ENCODE results near the gene DPH2.
A peak's percentile ranks its signal among the peaks of the same experiment; 100 is the strongest.

Gene DPH2

GRCh38 chr1:44010935-44011471 lies 41.2 kb downstream of the DPH2 start:
- Histone ChIP-seq H3K9me3 (ENCODE audit: insufficient read depth, low read depth, low read length) (no peaks in the 10 kb centered on the region), H3K36me3 (ENCODE audit: insufficient read depth, low read length) (peaks cover 3% of the 10 kb centered on the region; the same call in 1 of the 2 replicates), H3K27me3 (ENCODE audit: insufficient read depth, low read length) (no peaks in the 10 kb centered on the region), H3K4me3 (ENCODE audit: low read length) (no peak overlapping the region), H3K4me1 (ENCODE audit: insufficient read depth, low read length) (0 out of 2 replicates have a peak, but pooled peaks cover 5% of the 10 kb centered on the region), H3K9ac (ENCODE audit: low read depth, low read length) (no peak overlapping the region), H3K27ac (ENCODE audit: low read depth, low read length) (no peak overlapping the region)
- WGBS: 86% methylated on average over 11 of the region's 11 CpGs

DNA sequence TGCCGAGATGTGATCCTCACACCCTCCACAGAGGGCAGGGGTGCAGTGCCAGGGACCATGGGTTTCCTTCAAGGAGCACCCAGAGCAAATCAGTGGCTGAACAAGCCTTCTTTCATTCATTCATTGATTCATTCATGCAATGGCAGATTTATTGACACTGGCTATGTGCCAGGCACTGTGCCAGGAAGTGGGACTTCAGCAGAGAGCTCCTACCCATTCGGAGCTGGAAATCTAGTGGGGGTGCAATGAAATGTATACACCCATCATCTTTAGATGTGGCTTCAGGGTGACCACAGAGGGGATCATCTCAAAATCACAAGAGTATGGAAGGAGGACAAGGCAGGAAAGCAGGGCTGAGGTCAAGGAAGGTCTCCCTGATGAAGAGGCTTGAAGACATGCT lies 42.6 kb downstream of the DPH2 start:
- Histone ChIP-seq H3K4me1 (ENCODE audit: insufficient read depth, low read length) (0 out of 2 replicates have a peak, but pooled peaks cover 5% of the 10 kb centered on the region), H3K9ac (ENCODE audit: low read depth, low read length) (no peak overlapping the region), H3K27ac (ENCODE audit: low read depth, low read length) (no peak overlapping the region), H3K9me3 (ENCODE audit: insufficient read depth, low read depth, low read length) (no peaks in the 10 kb centered on the region), H3K4me3 (ENCODE audit: low read length) (no peak overlapping the region), H3K36me3 (ENCODE audit: insufficient read depth, low read length) (no peaks in the 10 kb centered on the region; the same call in 1 of the 2 replicates), H3K27me3 (ENCODE audit: insufficient read depth, low read length) (no peaks in the 10 kb centered on the region)
- WGBS: 94% methylated on average over 2 of the region's 2 CpGs

GRCh38 chr1:44012941-44013609 lies 43.3 kb downstream of the DPH2 start:
- Histone ChIP-seq H3K27me3 (ENCODE audit: insufficient read depth, low read length) (no peaks in the 10 kb centered on the region), H3K27ac (ENCODE audit: low read depth, low read length) (no peak overlapping the region), H3K9ac (ENCODE audit: low read depth, low read length) (no peak overlapping the region), H3K9me3 (ENCODE audit: insufficient read depth, low read depth, low read length) (no peaks in the 10 kb centered on the region), H3K4me3 (ENCODE audit: low read length) (no peak overlapping the region), H3K36me3 (ENCODE audit: insufficient read depth, low read length) (peaks cover 4% of the 10 kb centered on the region; the same call in 1 of the 2 replicates), H3K4me1 (ENCODE audit: insufficient read depth, low read length) (0 out of 2 replicates have a peak, but pooled peaks cover 5% of the 10 kb centered on the region)
- WGBS: 90% methylated on average over 13 of the region's 13 CpGs

GRCh38 chr1:44013949-44014348 lies 44.1 kb downstream of the DPH2 start:
- no peak overlapping the region for H3K9ac ChIP-seq (ENCODE audit: low read depth, low read length)
- 88% methylated on average over 5 of the region's 5 CpGs for WGBS
- 0 out of 2 replicates have a peak, but pooled peaks cover 5% of the 10 kb centered on the region for H3K4me1 ChIP-seq (ENCODE audit: insufficient read depth, low read length)
- no peak overlapping the region for H3K4me3 ChIP-seq (ENCODE audit: low read length)
- H3K36me3 ChIP-seq (ENCODE audit: insufficient read depth, low read length): peaks cover 4% of the 10 kb centered on the region; the same call in 1 of the 2 replicates
- no peaks in the 10 kb centered on the region for H3K27me3 ChIP-seq (ENCODE audit: insufficient read depth, low read length)
- H3K9me3 ChIP-seq (ENCODE audit: insufficient read depth, low read depth, low read length): no peaks in the 10 kb centered on the region
- H3K27ac ChIP-seq (ENCODE audit: low read depth, low read length): no peak overlapping the region

GRCh38 chr1:44014365-44015104 lies 44.7 kb downstream of the DPH2 start:
- Histone ChIP-seq H3K4me1 (ENCODE audit: insufficient read depth, low read length) (0 out of 2 replicates have a peak, but pooled peaks cover 5% of the 10 kb centered on the region), H3K36me3 (ENCODE audit: insufficient read depth, low read length) (peaks cover 4% of the 10 kb centered on the region; the same call in 1 of the 2 replicates), H3K9ac (ENCODE audit: low read depth, low read length) (no peak overlapping the region), H3K27ac (ENCODE audit: low read depth, low read length) (no peak overlapping the region), H3K27me3 (ENCODE audit: insufficient read depth, low read length) (no peaks in the 10 kb centered on the region), H3K4me3 (ENCODE audit: low read length) (no peak overlapping the region), H3K9me3 (ENCODE audit: insufficient read depth, low read depth, low read length) (no peaks in the 10 kb centered on the region)
- WGBS: 86% methylated on average over 8 of the region's 8 CpGs

- Histone ChIP-seq H3K4me1 (ENCODE audit: insufficient read depth, low read length) (0 out of 2 replicates have a peak, but pooled peaks cover 5% of the 10 kb centered on the region), H3K9ac (ENCODE audit: low read depth, low read length) (no peak overlapping the region), H3K36me3 (ENCODE audit: insufficient read depth, low read length) (peaks cover 5% of the 10 kb centered on the region; the same call in 1 of the 2 replicates), H3K9me3 (ENCODE audit: insufficient read depth, low read depth, low read length) (no peaks in the 10 kb centered on the region), H3K27me3 (ENCODE audit: insufficient read depth, low read length) (no peaks in the 10 kb centered on the region), H3K27ac (ENCODE audit: low read depth, low read length) (no peak overlapping the region), H3K4me3 (ENCODE audit: low read length) (no peak overlapping the region)
- WGBS: 83% methylated on average over 3 of the region's 3 CpGs
These were observed 45.4 kb downstream of the DPH2 start for GRCh38 chr1:44015206-44015605.

DNA sequence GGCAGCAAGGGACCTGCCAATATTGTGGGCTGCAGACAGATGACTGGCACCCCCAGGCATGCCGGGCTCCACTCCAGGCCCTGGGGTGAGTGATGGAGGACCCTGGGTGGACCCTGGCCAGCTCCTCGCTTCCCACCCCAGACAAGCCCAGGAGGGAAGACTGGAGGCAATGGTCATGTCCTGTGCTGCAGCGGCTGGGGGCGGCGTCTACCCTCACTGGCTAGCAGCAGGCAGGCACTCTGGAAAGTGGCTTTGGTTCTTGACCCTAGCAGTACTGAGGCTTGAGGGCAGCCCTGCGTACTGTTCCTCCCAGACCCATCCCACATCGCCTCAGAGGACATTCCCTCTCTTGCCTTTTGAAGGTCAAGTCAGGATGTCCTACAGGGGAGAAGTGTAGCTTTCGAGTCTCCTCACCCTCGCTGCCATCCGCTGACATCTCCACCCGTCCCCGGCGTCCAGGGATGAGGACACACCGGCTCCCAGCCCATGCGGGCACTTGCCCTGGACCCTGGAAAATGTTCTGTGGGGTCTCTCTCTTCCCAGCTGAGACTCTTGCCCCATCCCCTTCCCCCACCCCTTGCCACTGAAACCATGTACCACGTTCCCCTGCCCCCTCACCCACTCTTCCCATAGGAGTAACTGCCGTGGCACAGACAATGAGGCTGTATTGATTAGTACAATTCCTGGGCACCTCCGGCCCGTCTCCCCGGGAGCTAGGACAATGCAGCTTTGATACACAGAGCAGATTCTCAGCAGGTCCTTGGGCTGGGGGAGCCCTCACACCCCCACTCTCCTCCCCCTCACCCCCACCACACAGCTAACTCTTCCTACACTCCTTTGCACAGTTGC lies 46.5 kb downstream of the DPH2 start:
- WGBS: 93% methylated on average over 20 of the region's 20 CpGs

GRCh38 chr1:44016890-44017400 lies 47.1 kb downstream of the DPH2 start:
- Histone ChIP-seq H3K36me3 (ENCODE audit: insufficient read depth, low read length) (peaks cover 16% of the 10 kb centered on the region; the same call in 1 of the 2 replicates), H3K4me1 (ENCODE audit: insufficient read depth, low read length) (no peaks in the 10 kb centered on the region), H3K9me3 (ENCODE audit: insufficient read depth, low read depth, low read length) (no peaks in the 10 kb centered on the region), H3K4me3 (ENCODE audit: low read length) (no peak overlapping the region), H3K9ac (ENCODE audit: low read depth, low read length) (peak overlapping the region; percentile 24; the same call in 1 of the 2 replicates), H3K27me3 (ENCODE audit: insufficient read depth, low read length) (no peaks in the 10 kb centered on the region), H3K27ac (ENCODE audit: low read depth, low read length) (no peak overlapping the region)
- 94% methylated on average over 17 of the region's 20 CpGs for WGBS

More for the DNA sequence above, 46.5 kb downstream of the DPH2 start:
- Histone ChIP-seq H3K27me3 (ENCODE audit: insufficient read depth, low read length) (no peaks in the 10 kb centered on the region), H3K4me3 (ENCODE audit: low read length) (no peak overlapping the region), H3K36me3 (ENCODE audit: insufficient read depth, low read length) (peaks cover 10% of the 10 kb centered on the region; the same call in 1 of the 2 replicates), H3K9ac (ENCODE audit: low read depth, low read length) (no peak overlapping the region), H3K27ac (ENCODE audit: low read depth, low read length) (no peak overlapping the region), H3K9me3 (ENCODE audit: insufficient read depth, low read depth, low read length) (no peaks in the 10 kb centered on the region), H3K4me1 (ENCODE audit: insufficient read depth, low read length) (0 out of 2 replicates have a peak, but pooled peaks cover 5% of the 10 kb centered on the region)

DNA sequence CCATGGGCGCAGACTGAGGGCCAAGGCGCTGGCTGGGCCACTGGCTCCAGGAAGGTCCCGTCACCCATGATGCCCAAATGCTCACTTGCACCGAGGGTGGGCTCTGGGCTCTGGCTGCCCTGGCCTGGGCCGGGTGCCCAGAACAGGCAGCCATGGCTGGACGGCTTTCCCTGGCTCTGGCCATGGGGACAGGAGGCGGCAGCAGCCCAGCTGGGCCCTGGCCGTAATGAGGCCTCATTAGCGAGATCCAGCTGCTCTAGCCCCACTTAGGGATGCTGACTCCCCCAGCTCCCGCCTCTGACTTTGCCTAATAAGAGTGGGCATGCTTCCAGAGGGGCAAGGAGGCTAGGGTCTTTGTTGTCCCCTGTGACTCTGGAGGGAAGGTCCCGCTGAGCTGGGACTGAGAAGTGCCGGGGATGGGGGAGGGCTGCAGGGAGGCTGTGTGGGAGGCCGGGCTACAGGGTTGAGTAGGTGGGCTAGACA lies 49.7 kb downstream of the DPH2 start:
- H3K9me3 ChIP-seq (ENCODE audit: insufficient read depth, low read depth, low read length): no peaks in the 10 kb centered on the region
- no peaks in the 10 kb centered on the region for H3K4me1 ChIP-seq (ENCODE audit: insufficient read depth, low read length)
- 78% methylated on average over 13 of the region's 13 CpGs for WGBS
- no peak overlapping the region for H3K4me3 ChIP-seq (ENCODE audit: low read length)
- H3K27me3 ChIP-seq (ENCODE audit: insufficient read depth, low read length): no peaks in the 10 kb centered on the region
- no peak overlapping the region for H3K9ac ChIP-seq (ENCODE audit: low read depth, low read length)
- peaks cover 22% of the 10 kb centered on the region for H3K36me3 ChIP-seq (ENCODE audit: insufficient read depth, low read length)
- H3K27ac ChIP-seq (ENCODE audit: low read depth, low read length): no peak overlapping the region

DNA sequence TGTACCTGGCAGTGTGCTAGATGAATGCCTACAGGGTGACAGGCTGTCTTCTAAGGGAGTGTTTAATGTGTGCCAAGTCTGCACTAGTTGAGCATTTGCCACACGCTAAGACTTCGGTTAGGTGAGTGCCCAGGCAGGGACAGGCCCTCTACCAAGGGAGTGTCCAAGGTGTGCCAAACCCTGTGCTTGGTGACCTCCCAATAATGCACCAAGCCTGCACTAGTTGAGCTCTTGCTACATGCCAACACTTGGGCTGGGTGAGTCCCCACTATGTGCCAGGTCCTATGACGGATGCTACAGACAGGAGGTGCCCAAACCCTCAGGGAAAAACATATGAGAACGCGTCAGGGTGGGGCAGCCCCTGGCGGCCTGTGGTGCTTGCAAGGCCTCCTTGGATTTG lies 50.7 kb downstream of the DPH2 start:
- no peaks in the 10 kb centered on the region for H3K4me1 ChIP-seq (ENCODE audit: insufficient read depth, low read length)
- peaks cover 22% of the 10 kb centered on the region for H3K36me3 ChIP-seq (ENCODE audit: insufficient read depth, low read length)
- H3K27ac ChIP-seq (ENCODE audit: low read depth, low read length): no peak overlapping the region
- H3K9ac ChIP-seq (ENCODE audit: low read depth, low read length): no peak overlapping the region
- WGBS: 89% methylated on average over 6 of the region's 6 CpGs
- H3K9me3 ChIP-seq (ENCODE audit: insufficient read depth, low read depth, low read length): no peaks in the 10 kb centered on the region
- no peak overlapping the region for H3K4me3 ChIP-seq (ENCODE audit: low read length)
- H3K27me3 ChIP-seq (ENCODE audit: insufficient read depth, low read length): no peaks in the 10 kb centered on the region
